Neuron (in vitro differentiated cells): ENCODE measurements around the gene QPCTL.
"Not testable (repeated sequence)": the region's sequence is repeated elsewhere in the genome, so short reads cannot be mapped to it uniquely, and the experiment has no call there.

Experiments
- H2AFZ ChIP-seq: one replicate; pipeline ENCODE4 v1.6.1; 2013; ENCODE audit warnings: low read depth, mild to moderate bottlenecking, inconsistent platforms, low read length, moderate library complexity
- H3K27me3 ChIP-seq: one replicate; pipeline ENCODE4 v1.6.1; 2013; ENCODE audit warnings: low read length; ENCODE audit not compliant: insufficient read depth
- H3K36me3 ChIP-seq: one replicate; pipeline ENCODE4 v1.6.1; 2013; ENCODE audit warnings: low read length; ENCODE audit not compliant: insufficient read depth
- H3K4me1 ChIP-seq: one replicate; pipeline ENCODE4 v1.6.1; 2013; ENCODE audit warnings: low read length; ENCODE audit not compliant: insufficient read depth
- H3K4me3 ChIP-seq: 2 replicates; pipeline ENCODE4 v1.5.1; 2013; ENCODE audit warnings: mild to moderate bottlenecking, low read length, moderate library complexity
- H3K9me3 ChIP-seq: one replicate; pipeline ENCODE4 v1.6.1; 2013; ENCODE audit warnings: low read length

QPCTL gene

GRCh38 chr19:45716359-45717130 is 24.1 kb downstream of the QPCTL start:
- Histone ChIP-seq H3K9me3 (no peaks in the 10 kb centered on the region), H3K27me3 (no peaks in the 10 kb centered on the region), H3K36me3 (peaks cover 25% of the 10 kb centered on the region), H3K4me1 (peaks cover 20% of the 10 kb centered on the region), H3K4me3 (peak overlapping the region; percentile 76), H2AFZ (peak overlapping the region; percentile 6)

- peak overlapping the region; percentile 6 for H2AFZ ChIP-seq
- peaks cover 17% of the 10 kb centered on the region for H3K36me3 ChIP-seq
- H3K9me3 ChIP-seq: no peaks in the 10 kb centered on the region
- H3K27me3 ChIP-seq: no peaks in the 10 kb centered on the region
- peaks cover 20% of the 10 kb centered on the region for H3K4me1 ChIP-seq
- peak overlapping the region; percentile 76 for H3K4me3 ChIP-seq
These were observed 24.9 kb downstream of the QPCTL start for GRCh38 chr19:45717131-45717982.

- Histone ChIP-seq H3K4me1 (peaks cover 20% of the 10 kb centered on the region), H2AFZ (no peak overlapping the region), H3K36me3 (peaks cover 15% of the 10 kb centered on the region), H3K27me3 (no peaks in the 10 kb centered on the region), H3K9me3 (no peaks in the 10 kb centered on the region), H3K4me3 (peak overlapping the region; percentile 42)
These were observed 25.7 kb downstream of the QPCTL start for GRCh38 chr19:45717983-45718650.

- not testable (repeated sequence) for H3K27me3 ChIP-seq, H2AFZ ChIP-seq, H3K9me3 ChIP-seq, H3K4me3 ChIP-seq
- Histone ChIP-seq H3K4me1 (peaks cover 20% of the 10 kb centered on the region), H3K36me3 (peaks cover 12% of the 10 kb centered on the region)
These were observed 27.6 kb downstream of the QPCTL start for GRCh38 chr19:45720065-45720464.

GRCh38 chr19:45728683-45729082 is 36.2 kb downstream of the QPCTL start:
- not testable (repeated sequence) for H3K27me3 ChIP-seq, H3K4me1 ChIP-seq

GRCh38 chr19:45729800-45730290 is 37.4 kb downstream of the QPCTL start:
- H3K4me1 ChIP-seq: peaks cover 7% of the 10 kb centered on the region
- no peaks in the 10 kb centered on the region for H3K36me3 ChIP-seq
- peak overlapping the region; percentile 52 for H3K4me3 ChIP-seq
- no peaks in the 10 kb centered on the region for H3K9me3 ChIP-seq
- no peaks in the 10 kb centered on the region for H3K27me3 ChIP-seq
- peak overlapping the region; percentile 2 for H2AFZ ChIP-seq

More at GRCh38 chr19:45728683-45729082, 36.2 kb downstream of the QPCTL start:
- H3K9me3 ChIP-seq, H2AFZ ChIP-seq, H3K36me3 ChIP-seq, H3K4me3 ChIP-seq: not testable (repeated sequence)

GRCh38 chr19:45730368-45731288 is 38.2 kb downstream of the QPCTL start, which contains the start of gene FBXO46:
Gene FBXO46, minus strand, starts transcription at chr19:45730896. Its CDS starts 17,401 bp downstream, at chr19:45713495.
- no peaks in the 10 kb centered on the region for H3K36me3 ChIP-seq
- H3K9me3 ChIP-seq: no peaks in the 10 kb centered on the region
- H3K4me1 ChIP-seq: peaks cover 7% of the 10 kb centered on the region
- H3K27me3 ChIP-seq: no peaks in the 10 kb centered on the region
- H3K4me3 ChIP-seq: peak within 1 kb of the TSS; percentile 52
- H2AFZ ChIP-seq: peak within 1 kb of the TSS; percentile 59

- no peaks in the 10 kb centered on the region for H3K36me3 ChIP-seq
- no peaks in the 10 kb centered on the region for H3K27me3 ChIP-seq
- no peak within 1 kb of the TSS for H3K4me3 ChIP-seq
- no peaks in the 10 kb centered on the region for H3K9me3 ChIP-seq
- no peak within 1 kb of the TSS for H2AFZ ChIP-seq
- peaks cover 7% of the 10 kb centered on the region for H3K4me1 ChIP-seq
These were observed 40.8 kb downstream of the QPCTL start, which contains the start of gene MEIOSIN for GRCh38 chr19:45733160-45733810. Gene MEIOSIN, plus strand, starts transcription at chr19:45733439. Its CDS starts 1,938 bp downstream, at chr19:45735377.

GRCh38 chr19:45739498-45740439 is 47.3 kb downstream of the QPCTL start:
- no peaks in the 10 kb centered on the region for H3K36me3 ChIP-seq
- H3K27me3 ChIP-seq: no peaks in the 10 kb centered on the region
- no peak overlapping the region for H2AFZ ChIP-seq
- peaks cover 2% of the 10 kb centered on the region for H3K9me3 ChIP-seq
- no peaks in the 10 kb centered on the region for H3K4me1 ChIP-seq
- H3K4me3 ChIP-seq: no peak overlapping the region

GRCh38 chr19:45742969-45743368 is 50.5 kb downstream of the QPCTL start:
- Histone ChIP-seq H3K27me3 (peaks cover 5% of the 10 kb centered on the region), H3K4me1 (no peaks in the 10 kb centered on the region), H3K4me3 (no peak overlapping the region), H3K9me3 (peaks cover 2% of the 10 kb centered on the region), H3K36me3 (no peaks in the 10 kb centered on the region), H2AFZ (no peak overlapping the region)

- no peaks in the 10 kb centered on the region for H3K36me3 ChIP-seq
- no peaks in the 10 kb centered on the region for H3K9me3 ChIP-seq
- no peaks in the 10 kb centered on the region for H3K4me1 ChIP-seq
- H3K4me3 ChIP-seq: no peak overlapping the region
- peaks cover 5% of the 10 kb centered on the region for H3K27me3 ChIP-seq
- H2AFZ ChIP-seq: no peak overlapping the region
These were observed 53.1 kb downstream of the QPCTL start for GRCh38 chr19:45745606-45746005.
